HL-60 (cell line): ENCODE measurements around the gene CACNA1E.
"Not testable (repeated sequence)": the region's sequence is repeated elsewhere in the genome, so short reads cannot be mapped to it uniquely, and the experiment has no call there.

ENCODE experiments used
- DNase-seq, 2 experiments: peaks; one replicate each; pipeline ENCODE4 v3.0.0-alpha.2; 2010 to 2020; ENCODE audit warnings: low read depth in 1 of 2, low spot score in 1 of 2
- H3K27ac ChIP-seq: fragments of 250-450 bp; sonication (Bioruptor Pico); replicated peaks from 2 replicates; pipeline ENCODE4 v1.5.1; 2020; ENCODE audit warnings: mild to moderate bottlenecking, moderate library complexity
- H3K27me3 ChIP-seq: fragments of 250-450 bp; sonication (Bioruptor Pico); 2 replicates; pipeline ENCODE4 v1.5.1; 2021; ENCODE audit warnings: mild to moderate bottlenecking, moderate library complexity; ENCODE audit not compliant: insufficient read depth, poor library complexity, severe bottlenecking
- H3K4me3 ChIP-seq: replicated peaks from 2 replicates; pipeline ENCODE4 v1.5.1; 2011; ENCODE audit warnings: mild to moderate bottlenecking, control low read depth, low read length; ENCODE audit not compliant: insufficient read depth
- CTCF ChIP-seq: IDR thresholded peaks from one replicate; pipeline ENCODE4 v1.5.1; 2011; ENCODE audit warnings: low read length, control low read depth, inconsistent platforms; ENCODE audit not compliant: insufficient read depth
- GABPA ChIP-seq: IDR thresholded peaks from 2 replicates; pipeline ENCODE4 v1.6.1; 2012; ENCODE audit warnings: low read depth
- POLR2AphosphoS5 ChIP-seq: IDR thresholded peaks from 2 replicates; pipeline ENCODE4 v1.6.1; 2012; ENCODE audit warnings: low read depth
- REST ChIP-seq: IDR thresholded peaks from 2 replicates; pipeline ENCODE4 v1.6.1; 2012; ENCODE audit warnings: low read depth; ENCODE audit not compliant: insufficient replicate concordance
- SPI1 ChIP-seq: IDR thresholded peaks from 2 replicates; pipeline ENCODE4 v1.6.1; 2012; ENCODE audit warnings: low read depth, mild to moderate bottlenecking, borderline replicate concordance

Gene CACNA1E

GRCh38 chr1:181846001-181846645, 362.8 kb downstream of the CACNA1E start:
- H3K27ac ChIP-seq, result no peak overlapping the region
- TF ChIP-seq REST (no peak), CTCF (no peak), GABPA (no peak), POLR2AphosphoS5 (no peak), SPI1 (no peak)
- no peak overlapping the region for H3K4me3 ChIP-seq
- DNase-seq, result no peak
- no peaks in the 10 kb centered on the region for H3K27me3 ChIP-seq

GRCh38 chr1:181846681-181847080, 363.4 kb downstream of the CACNA1E start:
- DNase-seq, result no peak
- Histone ChIP-seq H3K4me3 (no peak overlapping the region), H3K27me3 (no peaks in the 10 kb centered on the region), H3K27ac (no peak overlapping the region)
- TF ChIP-seq GABPA (no peak), CTCF (no peak), POLR2AphosphoS5 (no peak), REST (no peak), SPI1 (no peak)

- TF ChIP-seq GABPA (no peak), REST (no peak), SPI1 (no peak), CTCF (no peak), POLR2AphosphoS5 (no peak)
- DNase-seq, result no peak
- H3K27me3 ChIP-seq, result no peaks in the 10 kb centered on the region
- H3K27ac ChIP-seq, result no peak overlapping the region
- H3K4me3 ChIP-seq, result no peak overlapping the region
These were observed 365.8 kb downstream of the CACNA1E start for GRCh38 chr1:181849071-181849470.

GRCh38 chr1:181854212-181854611, 370.9 kb downstream of the CACNA1E start:
- not testable (repeated sequence) for DNase-seq, H3K27me3 ChIP-seq, H3K4me3 ChIP-seq

More at GRCh38 chr1:181854212-181854611, 370.9 kb downstream of the CACNA1E start:
- H3K27ac ChIP-seq, result not testable (repeated sequence)
